Measurements from ENCODE around the gene TGM2. TPM values are rescaled to one million over a fixed set of nuclear protein-coding genes. Genes with fewer than 3 reads are reported as not detected.
A peak's percentile ranks its signal among the peaks of the same experiment; 100 is the strongest.

The TGM2 gene
- total RNA-seq, 1 donor from 2014 or later: 143 TPM

DNA sequence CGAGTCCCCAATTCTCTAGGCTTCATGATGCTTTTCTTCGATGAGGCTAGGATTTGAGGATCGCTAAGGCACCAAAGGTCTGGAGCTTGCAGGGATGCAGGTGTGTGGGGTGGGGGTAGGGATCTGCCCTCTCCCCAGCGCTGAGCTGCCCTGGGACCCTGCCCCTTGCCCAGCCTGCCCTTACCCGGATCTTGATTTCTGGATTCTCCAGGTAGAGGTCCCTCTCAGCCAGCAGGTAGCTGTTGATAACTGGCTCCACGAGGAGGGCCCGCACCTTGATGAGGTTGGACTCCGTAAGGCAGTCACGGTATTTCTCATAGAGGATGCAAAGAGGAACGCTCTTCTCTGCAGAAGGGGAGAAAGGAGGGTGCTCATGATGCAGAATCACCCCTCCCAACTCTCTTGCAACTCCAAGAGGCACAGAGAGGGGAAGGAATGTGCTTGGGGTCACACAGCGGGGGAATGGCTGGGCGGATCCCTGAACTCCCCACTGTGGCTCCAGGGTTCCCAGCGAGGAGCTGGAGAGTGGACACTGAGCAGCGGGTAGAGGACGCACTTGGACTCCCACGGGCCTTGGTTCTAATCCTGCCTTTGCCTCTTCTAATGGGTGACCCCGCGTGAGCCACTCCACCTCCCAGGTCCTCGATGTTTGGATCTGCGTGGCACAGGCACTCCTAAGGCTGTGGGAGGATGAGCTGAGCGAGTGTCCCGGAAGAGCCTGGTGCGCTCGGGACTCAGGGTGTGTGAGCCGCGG is 32.7 kb downstream of the TGM2 start:
- DNase-seq (ENCODE audit: low spot score): no peak

- DNase-seq (ENCODE audit: low spot score): no peak
Observed at GRCh38 chr20:38131588-38132121, 33.4 kb downstream of the TGM2 start.

DNA sequence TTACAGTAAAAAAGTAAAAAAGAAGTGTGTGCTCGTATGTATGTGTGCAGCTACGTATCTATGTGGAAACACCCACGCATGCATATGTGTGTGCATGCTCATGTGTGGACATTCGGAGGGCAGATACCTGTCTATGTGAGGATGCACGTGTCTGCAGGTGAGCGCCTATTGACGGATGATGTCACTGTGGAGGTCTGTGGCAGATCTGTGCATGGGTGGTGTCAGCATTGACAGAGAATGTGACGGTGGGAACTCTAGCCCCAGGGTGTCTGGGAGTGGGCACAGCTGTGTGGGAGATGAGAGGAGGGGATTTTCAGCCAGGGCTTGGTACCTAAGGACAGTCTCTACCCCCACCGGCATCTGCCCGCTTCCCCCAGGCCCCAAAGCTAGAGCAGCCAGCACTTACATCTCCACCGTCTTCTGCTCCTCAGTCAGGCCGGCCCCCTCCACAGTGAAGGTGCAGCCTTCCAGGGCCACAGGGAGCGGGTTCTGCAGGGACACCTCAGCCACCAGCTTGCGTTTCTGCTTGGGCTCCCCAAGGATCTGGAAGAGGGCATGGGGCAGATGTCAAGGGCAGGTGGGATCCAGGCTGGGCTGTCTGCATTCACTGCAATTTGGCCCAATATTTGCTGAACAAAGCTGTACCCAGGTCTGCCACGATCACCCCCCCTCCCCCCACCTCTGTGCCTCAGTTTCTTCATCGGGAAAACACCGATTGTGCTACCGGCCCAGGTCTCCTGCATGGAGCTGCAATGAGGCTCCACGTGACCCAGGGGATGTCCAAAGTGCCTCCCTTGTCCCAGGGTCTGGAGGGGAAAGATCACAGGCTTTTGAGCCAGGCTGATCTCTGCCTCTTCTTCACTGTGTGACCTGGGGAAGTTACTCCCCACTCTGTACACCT is 34.1 kb downstream of the TGM2 start:
- DNase-seq (ENCODE audit: low spot score): no peak

DNA sequence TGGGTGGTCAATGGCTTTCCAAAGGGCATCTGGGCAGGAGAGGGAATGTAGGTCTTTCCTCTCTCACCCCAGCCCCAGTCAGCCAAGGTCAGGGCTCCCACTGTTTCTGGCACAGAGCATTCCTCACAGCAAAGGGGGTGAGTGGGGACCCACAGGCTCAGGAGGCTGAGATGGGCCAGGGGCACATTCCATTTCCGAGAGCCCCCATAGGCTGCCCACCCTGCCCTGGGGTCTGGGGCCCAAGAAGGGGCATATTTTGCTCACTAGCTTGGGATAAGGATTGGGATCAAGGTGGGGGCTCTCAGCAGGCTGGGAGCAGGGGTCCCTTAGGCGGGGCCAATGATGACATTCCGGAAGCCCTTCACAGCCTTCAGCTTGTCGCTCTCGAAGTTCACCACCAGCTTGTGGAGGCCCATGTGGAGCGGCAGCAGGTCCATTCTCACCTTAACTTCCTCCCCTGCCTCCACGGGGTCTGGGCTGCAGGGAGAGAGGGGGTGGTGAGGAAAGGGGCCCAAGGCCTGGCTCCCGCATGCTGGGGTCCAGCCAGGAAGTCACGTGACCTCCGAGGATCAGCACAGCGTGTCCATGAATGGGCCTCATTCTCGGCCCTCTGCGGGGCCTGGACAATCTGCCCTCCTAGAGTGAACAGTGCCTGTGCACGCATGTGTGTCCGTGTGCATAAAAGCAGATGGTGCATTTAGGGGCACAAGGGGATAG is 35.0 kb downstream of the TGM2 start:
- DNase-seq (ENCODE audit: low spot score): no peak

DNA sequence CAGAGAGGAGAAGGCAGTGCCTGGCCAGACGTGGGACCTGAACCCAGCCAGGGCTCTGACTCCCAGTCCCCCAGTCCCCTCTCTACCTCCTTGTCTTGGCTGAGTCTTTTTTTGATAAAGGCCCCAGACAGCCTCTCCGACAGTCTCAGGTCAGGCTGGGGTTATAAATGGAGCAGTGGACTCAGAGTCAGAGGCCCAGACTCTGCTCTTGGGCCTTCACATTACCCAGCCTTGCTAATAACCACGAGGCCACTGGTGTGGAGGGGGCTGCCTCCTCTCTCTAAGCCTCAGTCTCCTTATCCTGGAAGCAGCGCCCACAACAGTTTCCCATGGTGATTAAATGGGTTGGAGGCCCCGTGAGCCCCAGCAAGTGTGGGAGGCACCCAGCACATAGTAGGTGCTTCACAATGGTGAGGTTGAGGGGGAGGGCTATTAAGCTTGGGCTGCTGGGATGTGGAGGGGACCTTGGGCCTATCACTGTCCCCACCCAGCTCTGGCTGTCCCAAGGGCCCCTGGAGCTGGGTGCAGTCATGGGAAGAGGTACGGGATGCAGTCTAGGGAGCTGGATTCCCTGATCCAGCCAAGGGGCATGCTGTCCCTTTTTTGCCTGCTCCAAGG is 35.7 kb downstream of the TGM2 start:
- no peak for DNase-seq (ENCODE audit: low spot score)

DNA sequence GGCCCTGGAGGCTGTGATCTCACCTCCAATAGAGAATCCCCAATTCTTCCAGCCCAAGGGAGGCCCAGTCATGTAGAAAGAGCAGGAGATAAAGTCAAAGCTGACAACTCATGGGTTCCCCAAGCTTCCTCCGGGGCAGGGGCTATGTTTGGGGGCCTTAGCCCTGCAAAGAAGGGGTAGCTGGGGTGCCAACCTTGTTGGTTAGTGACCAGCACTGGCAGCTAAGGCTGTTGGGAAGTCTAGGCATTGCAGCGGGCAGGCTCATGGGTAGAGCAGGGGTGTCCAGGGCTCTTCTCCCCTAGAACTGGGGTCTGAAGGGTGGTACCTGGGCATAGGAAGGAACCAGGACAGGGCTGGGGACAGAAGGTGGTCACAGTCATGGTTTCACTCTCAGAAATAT is 36.4 kb downstream of the TGM2 start:
- no peak for DNase-seq (ENCODE audit: low spot score)

DNA sequence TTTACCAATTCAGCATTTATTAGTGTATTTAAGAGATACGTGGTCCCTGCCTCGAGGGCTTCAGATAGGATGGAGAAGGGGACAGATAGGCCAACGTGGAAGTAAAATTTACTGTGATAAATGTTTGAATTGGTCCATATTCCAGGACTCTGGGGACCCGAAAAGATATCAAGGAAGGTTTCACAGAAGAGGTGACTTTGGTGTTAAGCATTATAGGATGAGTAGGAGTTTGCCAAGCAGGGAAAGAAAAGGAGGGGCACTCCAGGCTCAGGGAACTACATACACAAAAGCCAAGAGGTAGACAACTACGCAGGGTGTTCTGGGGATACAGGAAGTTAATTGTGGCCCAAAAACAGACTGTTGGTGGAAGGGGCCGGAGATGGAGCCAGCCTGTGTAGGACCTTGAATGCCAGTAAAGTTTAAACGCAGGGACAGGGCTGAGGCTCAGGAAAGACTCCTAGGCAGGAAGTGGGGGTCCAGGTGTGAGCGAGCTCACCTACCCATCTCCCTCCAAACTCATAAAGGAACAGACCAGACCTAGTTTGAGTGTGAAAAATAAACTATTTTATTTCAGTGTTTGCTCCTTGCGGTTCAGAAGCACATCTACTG is 37.0 kb downstream of the TGM2 start:
- peak; percentile 35 for DNase-seq (ENCODE audit: low spot score)

DNA sequence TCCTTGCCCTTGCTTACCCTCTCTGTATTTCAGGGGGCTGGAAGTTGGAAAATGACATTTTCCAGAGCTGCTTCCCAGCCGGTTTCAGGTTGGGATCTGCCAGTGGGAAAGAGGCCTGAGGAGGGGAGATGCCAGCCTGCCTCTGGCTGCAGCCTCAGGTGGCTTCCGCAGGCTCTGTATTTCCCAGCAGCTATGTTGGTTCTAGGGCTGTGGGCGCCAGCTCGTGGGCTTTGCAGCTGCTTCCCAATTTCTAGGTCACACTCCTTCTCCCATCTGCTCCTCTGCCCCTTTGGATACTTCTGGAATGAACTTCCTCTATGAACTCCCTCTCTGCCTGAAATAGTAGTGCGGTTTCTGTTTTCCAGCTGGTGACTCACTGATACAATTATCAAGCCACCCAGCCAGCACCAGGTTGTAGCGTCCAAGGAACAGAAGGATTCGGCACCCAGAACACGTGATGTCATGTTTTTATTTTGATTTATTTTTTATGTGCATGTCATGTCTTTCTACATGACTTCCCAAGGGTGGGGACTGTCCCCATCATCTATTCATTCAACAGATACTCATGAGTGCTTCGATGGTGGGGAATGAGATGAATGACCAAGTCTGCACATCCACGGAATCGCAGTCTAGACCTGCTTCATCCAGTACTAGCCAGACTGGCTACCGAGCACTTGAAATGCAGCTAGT is 38.0 kb downstream of the TGM2 start:
- peak; percentile 61 for DNase-seq (ENCODE audit: low spot score)

- peak; percentile 45 for DNase-seq (ENCODE audit: low spot score)
Observed at GRCh38 chr20:38126146-38126921, 38.7 kb downstream of the TGM2 start.

GRCh38 chr20:38125157-38126056 is 39.7 kb downstream of the TGM2 start:
- peak; percentile 94 for DNase-seq (ENCODE audit: low spot score)

DNA sequence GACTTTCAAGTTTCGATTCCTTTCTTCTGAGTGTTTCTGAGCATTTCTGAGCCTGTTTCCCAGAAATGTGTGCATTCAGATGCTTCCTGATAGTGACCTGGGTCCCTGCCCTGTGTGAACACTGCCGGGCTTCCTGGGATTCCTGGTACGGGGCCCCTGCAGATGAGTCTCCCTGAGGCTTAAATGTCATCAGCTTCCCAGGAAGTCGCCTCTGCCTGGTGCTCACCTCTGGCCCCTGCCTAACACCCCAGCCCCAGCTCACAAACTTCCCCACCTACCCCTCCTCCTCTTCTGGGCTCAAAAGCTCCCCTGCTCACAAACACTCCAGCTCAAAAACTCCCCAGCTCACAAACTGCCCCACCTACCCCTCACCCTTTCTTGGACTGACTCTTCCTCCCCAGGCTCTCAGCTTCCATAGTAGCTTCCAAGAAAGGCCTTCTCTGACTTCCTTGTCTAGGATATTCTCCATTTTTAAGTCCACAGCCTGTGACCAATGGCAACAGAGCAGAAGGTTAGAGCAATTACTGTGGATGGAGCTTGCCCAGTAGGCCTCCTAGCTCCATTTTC is 42.0 kb downstream of the TGM2 start:
- DNase-seq (ENCODE audit: low spot score): peak; percentile 45

- peak; percentile 38 for DNase-seq (ENCODE audit: low spot score)
Observed at GRCh38 chr20:38121741-38122140, 43.3 kb downstream of the TGM2 start.

- DNase-seq (ENCODE audit: low spot score): peak; percentile 33
Observed at GRCh38 chr20:38120625-38120988, 44.5 kb downstream of the TGM2 start.

- DNase-seq (ENCODE audit: low spot score): peak; percentile 28
Observed at GRCh38 chr20:38119446-38119845, 45.6 kb downstream of the TGM2 start.

GRCh38 chr20:38117635-38118034 is 47.4 kb downstream of the TGM2 start:
- peak; percentile 36 for DNase-seq (ENCODE audit: low spot score)

DNA sequence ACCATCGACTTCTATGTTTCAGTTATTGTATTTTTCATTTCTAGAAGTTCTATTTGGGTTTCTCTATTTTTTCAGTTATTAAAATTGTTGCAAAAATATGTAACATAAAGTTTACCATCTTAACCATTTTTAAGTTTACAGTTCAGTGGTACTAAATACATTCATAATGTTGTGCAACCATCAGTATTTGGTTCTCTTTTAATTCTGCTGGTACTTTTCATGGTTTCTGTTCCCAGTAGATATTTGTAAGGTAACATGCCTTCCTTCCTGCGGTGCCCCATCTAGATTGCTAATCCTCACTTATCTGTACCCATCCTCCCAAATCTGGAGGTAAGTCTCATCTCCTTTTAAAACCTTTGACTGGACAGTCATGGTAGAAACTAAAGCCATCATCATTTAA is 47.9 kb downstream of the TGM2 start:
- DNase-seq (ENCODE audit: low spot score): no peak

DNA sequence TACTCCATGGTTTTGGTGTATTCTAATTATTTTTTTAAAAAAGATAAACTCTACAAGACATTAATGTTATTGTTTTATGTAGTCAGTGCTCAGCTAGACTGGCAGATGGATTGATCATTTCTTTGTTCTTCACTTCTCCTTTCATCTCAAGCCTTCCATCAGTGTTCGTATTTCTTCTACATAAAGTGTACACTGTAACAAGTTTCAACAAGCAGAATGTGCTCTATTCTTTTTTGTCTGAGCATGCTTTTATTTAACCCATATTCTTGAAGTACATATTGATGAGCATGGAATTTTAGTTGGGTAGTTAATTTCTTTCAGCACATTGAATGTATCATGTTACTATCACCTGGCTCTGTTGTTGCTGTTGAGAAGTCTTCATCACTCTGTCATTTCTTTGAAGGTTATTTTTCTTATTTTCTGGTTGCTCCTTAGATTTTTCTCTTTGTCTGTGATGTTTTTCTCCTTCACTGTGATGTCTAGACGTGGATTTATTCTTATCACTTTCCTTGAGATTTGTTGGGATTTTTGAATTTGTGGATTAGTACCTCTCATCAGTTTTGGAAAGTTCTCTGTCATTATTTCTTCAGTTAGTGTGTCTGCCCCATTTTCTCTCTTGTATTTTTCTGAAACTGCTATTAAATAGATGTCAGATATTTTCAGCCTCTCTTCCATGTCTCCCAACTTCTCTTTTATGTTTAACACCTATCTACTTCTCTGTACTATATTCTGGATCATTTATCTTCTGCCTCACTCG is 48.5 kb downstream of the TGM2 start:
- no peak for DNase-seq (ENCODE audit: low spot score)

- DNase-seq (ENCODE audit: low spot score): no peak
Observed at GRCh38 chr20:38115896-38116295, 49.2 kb downstream of the TGM2 start.
